Measurements from ENCODE around the gene STIM1. TPM values are rescaled to one million over a fixed set of nuclear protein-coding genes. Genes with fewer than 3 reads are reported as not detected.

STIM1 gene
- total and polyA plus RNA-seq, 12 donors, result 11.9 to 55.7 (median 37.4) TPM

DNA sequence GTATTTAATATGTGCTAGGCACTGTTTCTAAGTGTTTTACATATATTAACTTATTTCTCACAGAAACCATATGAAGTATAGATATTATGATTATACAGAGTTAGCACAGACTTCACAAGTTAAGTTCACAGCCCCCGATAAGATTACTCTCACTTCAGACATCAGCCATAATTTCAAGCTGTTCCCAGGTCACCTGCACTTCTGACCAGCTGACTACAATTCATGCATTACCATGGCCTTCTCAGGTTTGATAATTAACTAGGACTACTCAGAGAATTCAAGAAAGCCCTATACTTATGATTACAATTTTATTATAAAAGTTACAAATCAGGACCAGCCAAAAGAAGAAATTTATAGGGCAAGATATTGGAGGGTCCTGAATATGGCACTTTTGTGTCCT is 170.9 kb downstream of the STIM1 start:
- H3K4me3 ChIP-seq, result no peak overlapping the region
- 72 to 81% methylated on average over 1 of the region's 1 CpG for WGBS, 2 donors
- peak overlapping the region; percentile 8 to 79 (median 58) for H3K27ac ChIP-seq
- peaks cover 0 to 13% (median 0%) of the 10 kb centered on the region in 9 donors for H3K36me3 ChIP-seq
- ATAC-seq (no peak), DNase-seq (no peak)
- intact Hi-C loops (cut with DNase I), result loop anchor here in 1 of 10 donors (10.0 kb wide), 1 partner anchor 72 kb away; no protein-coding TSS in a partner anchor
- TF ChIP-seq, protein P1, sequence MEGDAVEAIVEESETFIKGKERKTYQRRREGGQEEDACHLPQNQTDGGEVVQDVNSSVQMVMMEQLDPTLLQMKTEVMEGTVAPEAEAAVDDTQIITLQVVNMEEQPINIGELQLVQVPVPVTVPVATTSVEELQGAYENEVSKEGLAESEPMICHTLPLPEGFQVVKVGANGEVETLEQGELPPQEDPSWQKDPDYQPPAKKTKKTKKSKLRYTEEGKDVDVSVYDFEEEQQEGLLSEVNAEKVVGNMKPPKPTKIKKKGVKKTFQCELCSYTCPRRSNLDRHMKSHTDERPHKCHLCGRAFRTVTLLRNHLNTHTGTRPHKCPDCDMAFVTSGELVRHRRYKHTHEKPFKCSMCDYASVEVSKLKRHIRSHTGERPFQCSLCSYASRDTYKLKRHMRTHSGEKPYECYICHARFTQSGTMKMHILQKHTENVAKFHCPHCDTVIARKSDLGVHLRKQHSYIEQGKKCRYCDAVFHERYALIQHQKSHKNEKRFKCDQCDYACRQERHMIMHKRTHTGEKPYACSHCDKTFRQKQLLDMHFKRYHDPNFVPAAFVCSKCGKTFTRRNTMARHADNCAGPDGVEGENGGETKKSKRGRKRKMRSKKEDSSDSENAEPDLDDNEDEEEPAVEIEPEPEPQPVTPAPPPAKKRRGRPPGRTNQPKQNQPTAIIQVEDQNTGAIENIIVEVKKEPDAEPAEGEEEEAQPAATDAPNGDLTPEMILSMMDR (IDR thresholded peaks at IDR 0.05), result no peak
- no peaks in the 10 kb centered on the region for H3K27me3 ChIP-seq
- H3K9me3 ChIP-seq, result no peaks in the 10 kb centered on the region
- peaks cover 9 to 41% (median 30%) of the 10 kb centered on the region in 9 donors for H3K4me1 ChIP-seq

DNA sequence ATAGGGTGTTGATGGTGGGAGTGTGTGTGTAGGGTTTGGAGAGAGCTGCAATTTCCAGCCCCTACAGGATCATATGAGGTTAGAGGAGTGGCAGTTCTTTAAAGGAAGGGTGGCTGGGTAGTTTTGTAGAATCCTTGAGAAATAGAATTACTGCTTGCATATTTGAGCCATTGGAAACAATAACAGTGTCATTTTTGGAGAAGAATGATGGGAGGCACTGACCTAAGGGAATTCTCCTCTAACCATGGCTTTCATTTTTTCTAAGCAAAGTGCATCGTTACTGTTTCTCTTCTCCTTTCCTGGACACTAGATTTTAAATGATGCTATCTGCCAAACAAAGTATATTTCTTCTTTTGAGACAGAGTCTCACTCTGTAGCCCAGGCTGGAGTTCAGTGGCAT is 172.3 kb downstream of the STIM1 start:
- WGBS, 2 donors, result 65 to 82% methylated on average over 1 of the region's 1 CpG
- Histone ChIP-seq H3K27me3 (no peaks in the 10 kb centered on the region), H3K36me3 (peaks cover 0 to 13% (median 0%) of the 10 kb centered on the region in 9 donors), H3K9me3 (no peaks in the 10 kb centered on the region), H3K4me3 (no peak overlapping the region), H3K27ac (peak overlapping the region in 1 of 10 donors; percentile 73), H3K4me1 (peaks cover 9 to 41% (median 30%) of the 10 kb centered on the region in 9 donors)
- DNase-seq (no peak), ATAC-seq (no peak)
- TF ChIP-seq, protein P1 (IDR thresholded peaks at IDR 0.05), result no peak
- intact Hi-C loops (cut with DNase I), result loop anchor here in 1 of 10 donors (10.0 kb wide), 1 partner anchor 73 kb away; no protein-coding TSS in a partner anchor

DNA sequence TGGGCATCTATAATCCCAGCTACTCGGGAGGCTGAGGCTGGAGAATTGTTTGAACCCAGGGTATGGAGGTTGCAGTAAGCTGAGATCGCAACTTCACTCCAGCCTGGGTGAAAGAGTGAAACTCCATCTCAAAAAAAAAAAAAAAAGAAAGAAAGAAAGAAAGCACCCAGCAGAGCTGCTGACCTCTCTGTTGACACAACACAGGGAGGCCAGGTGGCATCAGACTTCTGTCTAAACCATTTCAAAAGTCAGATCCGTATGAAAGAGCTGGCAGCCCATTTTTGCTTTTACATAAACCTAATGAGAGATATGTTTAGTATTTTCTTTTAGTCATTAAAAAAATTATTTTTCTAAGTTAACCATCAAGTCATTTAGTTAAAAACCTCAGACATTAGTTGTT is 174.7 kb downstream of the STIM1 start:
- Histone ChIP-seq H3K27ac (no peak overlapping the region), H3K4me3 (no peak overlapping the region), H3K4me1 (peaks cover 8 to 27% (median 17%) of the 10 kb centered on the region in 9 donors), H3K9me3 (peaks cover 0 to 11% (median 3%) of the 10 kb centered on the region in 11 donors), H3K36me3 (no peaks in the 10 kb centered on the region), H3K27me3 (no peaks in the 10 kb centered on the region)
- WGBS, 2 donors, result 93 to 94% methylated on average over 3 of the region's 3 CpGs
- ATAC-seq, result no peak
- TF ChIP-seq, protein P1 (IDR thresholded peaks at IDR 0.05), result no peak
- intact Hi-C loops (cut with DNase I), result no loop called here
- DNase-seq, result no peak

DNA sequence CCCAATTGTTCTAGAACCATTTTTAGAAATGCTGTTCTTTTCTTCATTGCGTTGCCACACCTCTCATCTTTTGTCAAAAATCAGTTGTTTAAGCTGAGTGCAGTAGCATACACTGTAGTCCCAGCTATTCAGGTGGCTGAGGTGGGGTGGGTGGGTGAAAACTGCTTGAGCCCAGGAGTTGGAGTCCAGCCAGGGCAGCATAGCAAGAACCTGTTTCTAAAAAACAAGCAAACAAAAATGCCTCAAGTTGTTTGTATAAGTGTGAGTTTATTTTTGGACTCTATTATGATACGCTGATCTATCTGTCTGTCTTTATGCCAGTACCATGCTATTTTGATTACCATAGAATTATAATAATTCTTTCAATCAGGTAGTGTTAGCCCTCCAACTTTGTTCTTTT is 176.6 kb downstream of the STIM1 start:
- no peaks in the 10 kb centered on the region for H3K27me3 ChIP-seq
- no peak for ATAC-seq
- peaks cover 0 to 19% (median 3%) of the 10 kb centered on the region in 11 donors for H3K9me3 ChIP-seq
- H3K27ac ChIP-seq, result no peak overlapping the region
- WGBS, 2 donors, result 36 to 69% methylated on average over 2 of the region's 2 CpGs
- intact Hi-C loops (cut with DNase I), result loop anchor here in 1 of 10 donors (1.0 kb wide), 1 partner anchor 35 kb away; no protein-coding TSS in a partner anchor
- H3K36me3 ChIP-seq, result no peaks in the 10 kb centered on the region
- TF ChIP-seq, protein P1 (IDR thresholded peaks at IDR 0.05), result no peak
- no peak for DNase-seq
- no peak overlapping the region for H3K4me3 ChIP-seq
- peaks cover 0 to 9% (median under 1%) of the 10 kb centered on the region in 9 donors for H3K4me1 ChIP-seq

Measured in heart right ventricle (tissue), 16 donors.